Neuron (in vitro differentiated cells): ENCODE measurements around the gene UNC5C.

Experiments used
- H2AFZ ChIP-seq: one replicate; pipeline ENCODE4 v1.6.1; 2013; ENCODE audit warnings: low read depth, mild to moderate bottlenecking, inconsistent platforms, low read length, moderate library complexity
- H3K27me3 ChIP-seq: one replicate; pipeline ENCODE4 v1.6.1; 2013; ENCODE audit warnings: low read length; ENCODE audit not compliant: insufficient read depth
- H3K36me3 ChIP-seq: one replicate; pipeline ENCODE4 v1.6.1; 2013; ENCODE audit warnings: low read length; ENCODE audit not compliant: insufficient read depth
- H3K4me1 ChIP-seq: one replicate; pipeline ENCODE4 v1.6.1; 2013; ENCODE audit warnings: low read length; ENCODE audit not compliant: insufficient read depth
- H3K4me3 ChIP-seq: 2 replicates; pipeline ENCODE4 v1.5.1; 2013; ENCODE audit warnings: mild to moderate bottlenecking, low read length, moderate library complexity
- H3K9me3 ChIP-seq: one replicate; pipeline ENCODE4 v1.6.1; 2013; ENCODE audit warnings: low read length

Gene UNC5C

DNA sequence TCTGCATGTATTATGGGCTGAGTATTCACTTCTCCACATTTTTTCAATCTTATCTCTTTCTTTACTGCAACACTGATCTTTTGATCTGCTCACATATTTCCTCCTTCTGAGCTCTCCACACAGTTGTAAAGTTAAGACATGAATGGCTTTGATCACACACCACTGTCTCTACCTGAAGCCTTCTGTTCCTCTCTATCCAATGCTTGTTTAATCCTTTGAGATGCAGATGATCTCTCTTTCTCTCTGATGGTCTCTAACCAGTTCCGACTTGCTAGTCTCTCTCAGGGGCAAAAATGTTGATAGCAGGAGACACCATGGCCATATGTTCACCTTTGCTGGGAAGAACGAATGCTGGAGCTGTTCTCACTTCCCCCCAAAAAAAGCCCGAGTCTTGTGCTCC, 162.4 kb downstream of the UNC5C start:
- Histone ChIP-seq H3K36me3 (no peaks in the 10 kb centered on the region), H2AFZ (no peak overlapping the region), H3K4me3 (no peak overlapping the region), H3K9me3 (no peaks in the 10 kb centered on the region), H3K4me1 (no peaks in the 10 kb centered on the region), H3K27me3 (no peaks in the 10 kb centered on the region)

DNA sequence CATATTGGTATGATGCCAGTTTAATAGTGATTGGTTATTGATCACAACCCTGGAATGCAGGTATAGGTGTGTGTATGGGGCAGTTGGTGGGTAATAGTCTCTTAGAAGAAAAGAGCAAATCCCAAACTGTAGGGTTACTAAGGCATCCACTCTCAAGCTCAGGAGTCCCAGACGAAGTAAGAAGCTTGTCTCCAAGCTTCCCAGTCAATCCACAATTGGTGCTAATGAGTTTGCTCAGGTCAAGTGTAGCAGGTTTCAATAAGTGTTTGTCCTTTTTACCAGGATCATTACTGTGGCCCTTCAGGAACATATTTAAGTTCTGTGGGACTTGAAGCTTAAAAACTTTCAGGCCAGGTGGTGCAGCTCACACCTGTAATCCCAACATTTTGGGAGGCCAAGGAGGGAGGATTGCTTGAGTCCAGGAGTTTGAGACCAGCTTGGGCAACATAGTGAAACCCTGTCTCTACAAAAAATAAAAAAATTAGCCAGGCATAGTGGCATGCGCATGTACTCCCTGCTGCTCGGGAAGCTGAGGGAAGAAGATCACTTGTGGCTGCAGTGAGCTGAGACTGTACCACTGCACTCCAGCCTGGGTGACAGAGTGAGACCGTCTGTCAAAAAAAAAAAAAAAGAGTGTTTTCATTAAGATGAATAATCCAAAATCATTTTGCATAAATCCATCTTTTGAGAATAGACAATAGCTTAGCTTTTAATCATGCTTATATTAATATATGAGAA, 166.8 kb downstream of the UNC5C start:
- no peak overlapping the region for H2AFZ ChIP-seq
- H3K4me3 ChIP-seq, result no peak overlapping the region
- no peaks in the 10 kb centered on the region for H3K27me3 ChIP-seq
- no peaks in the 10 kb centered on the region for H3K4me1 ChIP-seq
- H3K9me3 ChIP-seq, result no peaks in the 10 kb centered on the region
- H3K36me3 ChIP-seq, result no peaks in the 10 kb centered on the region

DNA sequence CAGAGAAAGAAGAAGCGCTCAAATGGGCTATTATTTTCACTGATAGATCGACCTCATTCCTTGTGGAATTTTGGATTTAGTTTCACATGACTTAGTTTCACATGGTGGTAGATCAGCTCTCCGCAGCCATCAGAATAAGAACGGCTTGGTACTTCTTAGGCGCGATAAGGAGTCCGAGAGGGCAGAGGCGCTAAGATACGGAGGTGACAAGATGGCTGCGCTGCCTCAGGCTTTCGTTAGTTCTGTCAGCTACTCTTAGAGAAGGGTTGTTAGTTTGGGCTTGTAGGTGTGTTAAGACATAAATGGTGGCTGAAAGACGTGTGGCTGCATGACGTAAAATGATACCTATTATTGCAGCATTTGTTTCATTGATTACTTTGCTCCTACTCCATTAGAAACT, 169.1 kb downstream of the UNC5C start:
- no peaks in the 10 kb centered on the region for H3K4me1 ChIP-seq
- no peaks in the 10 kb centered on the region for H3K9me3 ChIP-seq
- H3K4me3 ChIP-seq, result no peak overlapping the region
- H3K27me3 ChIP-seq, result no peaks in the 10 kb centered on the region
- no peak overlapping the region for H2AFZ ChIP-seq
- no peaks in the 10 kb centered on the region for H3K36me3 ChIP-seq

DNA sequence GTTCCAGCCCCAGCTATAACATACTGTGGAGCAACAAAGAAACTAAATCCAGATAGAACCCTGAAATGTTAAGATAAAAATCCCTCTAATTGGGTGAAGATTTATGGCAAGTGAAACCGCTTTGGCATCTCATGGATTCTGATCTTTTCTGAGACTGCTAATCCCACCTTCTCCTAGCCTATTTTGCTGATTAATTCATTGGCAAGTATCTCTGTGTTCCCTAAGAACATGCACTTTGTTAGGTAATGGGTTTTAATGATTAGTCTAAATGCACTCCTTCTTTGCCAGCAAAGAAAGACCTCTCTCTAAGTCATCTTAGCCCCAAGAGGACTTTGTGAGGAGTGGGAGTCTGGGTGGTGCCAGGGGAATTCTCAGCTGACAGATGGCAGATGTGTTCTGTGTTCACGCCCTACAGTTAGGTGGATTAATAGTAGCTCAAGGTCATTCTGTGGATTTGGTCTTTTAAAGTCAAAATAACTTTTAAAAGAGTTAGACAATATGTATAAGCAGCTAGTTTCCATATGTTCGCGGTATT, 171.3 kb downstream of the UNC5C start:
- Histone ChIP-seq H3K4me3 (no peak overlapping the region), H3K36me3 (no peaks in the 10 kb centered on the region), H3K4me1 (no peaks in the 10 kb centered on the region), H3K27me3 (no peaks in the 10 kb centered on the region), H2AFZ (no peak overlapping the region), H3K9me3 (no peaks in the 10 kb centered on the region)

DNA sequence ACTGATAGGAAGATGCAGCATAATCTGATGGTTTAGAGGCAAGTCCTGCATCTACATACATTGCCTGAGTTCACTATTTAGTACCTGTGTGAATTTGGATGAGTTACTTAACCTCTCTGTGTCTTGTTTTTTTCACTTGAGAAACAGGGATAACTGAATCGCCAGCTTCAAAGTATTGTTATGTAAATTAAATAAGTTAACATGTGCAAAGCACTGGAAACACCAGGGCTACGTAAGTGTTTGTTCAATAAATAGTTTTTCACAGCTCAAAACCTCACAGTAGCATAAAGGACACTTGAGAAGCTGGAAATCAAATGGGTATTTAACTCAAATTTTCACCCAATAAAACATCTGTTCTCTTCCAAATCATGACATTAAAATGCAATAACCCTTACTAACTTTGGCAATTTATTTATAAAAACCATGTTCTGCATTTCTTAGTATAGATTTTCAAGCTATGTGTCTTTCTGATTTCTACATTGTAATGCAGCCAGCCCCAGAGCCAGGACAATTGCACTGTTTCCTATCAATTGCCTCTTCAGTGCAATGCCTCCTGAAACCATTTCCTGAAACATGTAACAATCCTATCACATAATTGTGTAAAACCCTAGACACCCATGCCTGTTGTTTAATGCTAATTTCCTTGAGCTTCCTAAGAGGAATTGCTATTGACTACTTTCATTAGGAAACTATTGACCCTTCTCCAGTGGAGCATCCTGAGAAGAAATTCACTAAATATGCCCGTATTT, 177.1 kb downstream of the UNC5C start:
- no peak overlapping the region for H3K4me3 ChIP-seq

DNA sequence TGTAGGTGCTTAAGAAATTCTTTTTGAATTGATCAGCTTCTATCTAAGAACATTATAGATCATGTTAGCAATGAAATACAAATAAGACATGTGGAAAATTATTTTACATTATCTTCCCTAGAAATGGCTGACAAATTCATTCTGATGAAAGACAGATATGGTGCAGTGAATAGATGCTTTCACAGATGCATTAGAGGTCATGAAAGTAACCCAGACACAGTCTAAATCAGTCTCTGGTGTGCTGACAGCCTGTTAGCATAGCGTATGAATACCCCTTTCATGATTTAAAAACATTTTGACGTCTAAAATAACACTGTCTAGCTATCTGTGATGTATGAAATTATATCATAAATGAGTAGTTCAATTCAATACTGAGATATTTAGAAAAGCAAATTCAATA, 180.9 kb downstream of the UNC5C start:
- no peaks in the 10 kb centered on the region for H3K36me3 ChIP-seq
- H3K27me3 ChIP-seq, result no peaks in the 10 kb centered on the region
- no peaks in the 10 kb centered on the region for H3K4me1 ChIP-seq
- H2AFZ ChIP-seq, result no peak overlapping the region
- H3K9me3 ChIP-seq, result no peaks in the 10 kb centered on the region
- H3K4me3 ChIP-seq, result no peak overlapping the region

More for the DNA sequence above, 177.1 kb downstream of the UNC5C start:
- no peaks in the 10 kb centered on the region for H3K4me1 ChIP-seq
- no peak overlapping the region for H2AFZ ChIP-seq
- H3K9me3 ChIP-seq, result no peaks in the 10 kb centered on the region
- no peaks in the 10 kb centered on the region for H3K27me3 ChIP-seq
- no peaks in the 10 kb centered on the region for H3K36me3 ChIP-seq

DNA sequence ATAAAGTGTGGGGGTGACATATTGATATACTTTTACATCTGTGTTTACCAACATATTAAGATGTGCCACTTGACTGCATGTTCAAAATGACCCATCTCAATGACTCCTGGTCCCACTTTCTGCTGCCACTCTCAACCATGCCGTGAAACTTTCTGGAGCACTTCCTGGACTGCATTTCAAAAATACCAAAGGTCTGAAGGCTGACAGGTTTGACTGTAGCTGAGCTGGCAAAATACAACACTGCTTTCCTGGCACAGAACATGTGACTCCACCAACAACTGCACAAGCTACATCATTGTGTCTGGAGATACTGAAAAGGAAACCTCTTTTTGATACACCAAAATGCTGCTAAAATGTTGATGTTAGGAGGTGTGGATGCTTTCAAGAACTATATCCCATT, 184.8 kb downstream of the UNC5C start:
- Histone ChIP-seq H3K27me3 (no peaks in the 10 kb centered on the region), H2AFZ (no peak overlapping the region), H3K4me3 (no peak overlapping the region), H3K9me3 (no peaks in the 10 kb centered on the region), H3K36me3 (no peaks in the 10 kb centered on the region), H3K4me1 (no peaks in the 10 kb centered on the region)

DNA sequence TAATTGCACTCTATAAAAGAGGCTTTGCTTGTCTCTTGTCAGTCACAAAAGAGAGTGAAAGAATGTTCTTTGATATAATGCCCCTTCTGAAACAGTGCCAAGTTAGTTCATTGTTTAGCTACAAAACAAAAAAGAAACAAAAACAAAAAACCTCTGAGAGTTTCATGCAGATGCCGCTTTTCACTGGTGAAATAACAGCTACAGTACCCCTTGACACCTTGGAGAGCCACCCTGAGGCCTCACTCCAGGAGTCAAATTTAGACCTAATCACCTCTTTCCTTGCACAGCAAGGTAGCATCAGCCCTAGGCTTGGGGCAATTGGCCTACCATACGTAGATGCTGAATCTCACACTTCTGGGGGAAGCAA, 185.2 kb downstream of the UNC5C start:
- Histone ChIP-seq H3K9me3 (no peaks in the 10 kb centered on the region), H3K36me3 (no peaks in the 10 kb centered on the region), H3K27me3 (no peaks in the 10 kb centered on the region), H3K4me3 (no peak overlapping the region), H3K4me1 (no peaks in the 10 kb centered on the region), H2AFZ (no peak overlapping the region)

DNA sequence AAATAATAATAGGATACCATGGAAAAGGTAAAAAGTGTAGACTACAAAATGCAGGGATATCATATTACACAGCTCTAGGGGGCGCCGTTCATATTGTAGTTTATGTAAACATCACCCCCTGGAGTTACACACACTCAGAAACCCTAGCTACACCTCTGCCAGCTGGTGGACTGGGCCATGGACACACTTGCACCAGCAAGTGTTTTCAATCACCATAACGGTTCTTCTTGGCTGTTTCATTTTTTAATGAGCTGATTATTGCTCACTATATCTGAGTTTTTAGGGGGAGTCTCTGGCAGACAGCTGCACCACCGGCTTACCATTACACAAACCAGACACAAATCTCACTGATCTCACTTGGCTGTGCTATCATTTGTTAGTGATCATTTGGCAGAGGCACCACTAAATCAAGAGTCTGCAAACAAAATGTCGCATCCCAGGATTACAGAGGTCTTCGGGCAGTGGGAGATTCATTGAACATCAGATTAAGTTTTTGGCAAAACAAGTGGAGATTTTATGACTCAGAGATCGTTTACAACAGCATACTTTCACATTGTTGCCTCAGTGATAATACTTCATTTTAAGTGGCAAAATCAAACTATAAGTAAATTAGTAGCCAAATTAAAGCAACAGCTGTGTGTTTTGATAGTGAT, 185.7 kb downstream of the UNC5C start:
- Histone ChIP-seq H3K36me3 (no peaks in the 10 kb centered on the region), H3K4me3 (no peak overlapping the region), H3K9me3 (no peaks in the 10 kb centered on the region), H3K27me3 (no peaks in the 10 kb centered on the region), H2AFZ (no peak overlapping the region), H3K4me1 (no peaks in the 10 kb centered on the region)

DNA sequence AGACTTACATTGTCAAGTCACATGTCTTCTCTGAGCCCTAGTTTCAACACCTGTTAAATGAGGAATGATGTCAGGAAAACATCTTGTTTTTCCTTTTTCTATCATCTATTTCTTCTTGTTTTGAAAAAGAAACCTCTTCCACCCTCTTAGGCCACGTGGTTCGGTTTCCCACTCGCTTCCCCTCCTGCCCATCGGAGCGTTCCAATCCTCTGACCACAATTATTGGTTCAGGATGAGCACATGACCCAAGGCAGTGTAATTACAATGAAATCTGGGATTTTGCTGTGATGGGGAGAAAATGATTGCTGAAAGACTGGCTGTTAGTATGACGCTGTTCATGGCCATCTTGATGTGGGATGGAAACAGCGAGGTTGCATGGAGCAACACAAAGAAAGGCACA, 186.7 kb downstream of the UNC5C start:
- no peak overlapping the region for H2AFZ ChIP-seq
- no peaks in the 10 kb centered on the region for H3K4me1 ChIP-seq
- H3K9me3 ChIP-seq, result no peaks in the 10 kb centered on the region
- no peaks in the 10 kb centered on the region for H3K27me3 ChIP-seq
- H3K4me3 ChIP-seq, result no peak overlapping the region
- no peaks in the 10 kb centered on the region for H3K36me3 ChIP-seq

DNA sequence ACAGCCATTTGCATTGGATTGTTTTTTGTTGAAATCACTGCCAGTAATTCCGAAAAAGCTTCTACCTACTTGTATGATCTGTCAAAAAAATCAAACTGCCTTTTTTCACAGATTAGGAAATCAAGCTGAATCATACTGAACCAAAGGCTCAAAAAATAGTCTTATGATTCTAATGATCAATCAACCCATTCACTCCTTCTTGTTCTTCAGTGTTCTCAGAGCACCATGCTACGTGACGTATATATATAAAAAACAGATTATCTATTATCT, 187.1 kb downstream of the UNC5C start:
- no peaks in the 10 kb centered on the region for H3K27me3 ChIP-seq
- H3K9me3 ChIP-seq, result no peaks in the 10 kb centered on the region
- H3K4me1 ChIP-seq, result no peaks in the 10 kb centered on the region
- H3K36me3 ChIP-seq, result no peaks in the 10 kb centered on the region
- H2AFZ ChIP-seq, result no peak overlapping the region
- H3K4me3 ChIP-seq, result no peak overlapping the region

DNA sequence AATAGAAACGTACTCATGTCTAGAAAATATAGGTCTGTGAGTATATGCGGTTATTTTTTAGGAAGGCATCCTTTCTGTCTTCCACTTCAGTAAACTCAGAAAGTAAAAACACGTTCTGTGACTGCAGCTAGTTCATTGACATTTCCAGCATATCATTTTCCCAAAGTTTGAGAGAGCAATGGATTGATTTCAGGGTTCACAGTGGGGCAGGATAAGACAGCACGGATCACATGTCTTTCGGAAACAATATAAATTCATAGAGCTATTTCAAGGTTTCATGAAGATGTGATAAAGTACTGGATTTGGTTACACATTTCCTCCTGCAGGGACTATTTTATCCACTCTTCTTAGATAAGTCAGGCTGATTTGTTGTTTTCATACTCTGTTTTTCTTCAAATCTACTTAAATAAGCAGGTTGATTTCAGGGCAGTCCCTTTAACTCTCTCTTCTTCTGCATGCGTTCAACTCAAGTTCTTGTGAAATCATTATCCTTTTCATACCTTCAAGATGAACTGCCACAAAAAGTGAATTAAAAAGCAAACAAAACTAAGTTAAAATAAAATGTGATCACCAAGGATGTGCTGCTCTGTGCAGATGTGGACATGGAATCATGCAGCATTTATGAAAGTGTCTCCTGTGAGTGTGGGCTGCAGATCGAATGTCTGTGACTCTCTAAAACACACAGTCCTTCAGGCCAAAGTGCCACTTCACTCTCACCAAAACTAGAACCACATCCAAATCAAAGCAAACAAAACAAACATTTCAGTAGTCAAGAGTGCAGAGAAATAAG, 187.7 kb downstream of the UNC5C start:
- no peaks in the 10 kb centered on the region for H3K4me1 ChIP-seq

More for the DNA sequence above, 187.7 kb downstream of the UNC5C start:
- no peaks in the 10 kb centered on the region for H3K27me3 ChIP-seq
- H2AFZ ChIP-seq, result no peak overlapping the region
- no peak overlapping the region for H3K4me3 ChIP-seq
- no peaks in the 10 kb centered on the region for H3K9me3 ChIP-seq
- no peaks in the 10 kb centered on the region for H3K36me3 ChIP-seq
